Measurements from ENCODE around the gene ADGRL1. TPM values are rescaled to one million over a fixed set of nuclear protein-coding genes. Genes with fewer than 3 reads are reported as not detected.

ADGRL1 gene
- total and polyA plus RNA-seq, 9 of the 15 experiments (the other 6 are each of a cell fraction or from before 2014, with no cell fraction given) = 0.14 to 37.0 (median 8.6) TPM

DNA sequence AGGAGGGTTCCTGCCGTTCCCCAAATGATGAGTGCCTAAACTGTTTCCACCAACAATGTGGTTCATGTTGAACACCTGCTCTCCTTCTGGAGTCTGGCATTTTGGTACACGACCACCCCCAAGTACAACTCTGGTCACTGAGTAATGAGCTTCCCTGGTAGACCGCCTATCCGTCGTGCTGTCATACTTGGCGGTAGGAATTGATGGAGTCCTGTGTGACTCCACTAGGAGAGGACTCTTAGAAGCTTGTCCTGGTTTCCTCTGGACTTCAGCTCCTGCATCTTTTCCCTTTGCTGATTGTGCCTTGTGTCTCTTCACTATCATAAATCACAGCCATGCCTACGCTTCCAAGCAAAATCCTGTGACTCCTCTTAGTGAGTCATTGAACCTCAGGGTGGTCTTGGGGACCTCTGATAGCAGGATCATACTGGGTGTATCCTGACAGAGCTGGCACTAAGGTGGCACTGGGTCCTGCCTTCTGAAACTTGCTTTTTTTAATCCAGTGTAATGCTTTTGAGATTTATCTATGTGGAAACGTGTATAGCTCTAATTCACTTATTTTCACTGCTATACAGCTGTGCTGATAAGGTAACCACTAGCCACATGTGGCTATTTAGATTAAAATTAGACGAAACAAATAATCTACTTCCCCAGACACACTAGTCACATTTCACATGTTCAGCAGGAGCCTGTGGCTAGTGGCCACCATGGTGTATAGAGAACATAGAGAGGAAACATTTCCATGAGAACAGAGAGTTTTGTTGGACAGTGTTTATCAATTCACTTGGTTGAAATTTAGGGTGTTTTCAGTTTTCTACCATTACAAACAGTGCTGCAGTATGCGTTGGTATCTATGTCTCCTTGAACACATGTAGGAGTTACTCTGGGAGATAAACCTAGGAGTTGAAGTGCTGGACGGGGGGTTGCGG is 63.4 kb downstream of the ADGRL1 start (continued):
- TF ChIP-seq MGA (IDR thresholded peaks at IDR 0.05) = no peak
- no peak for TF ChIP-seq SREBF1 (IDR thresholded peaks at IDR 0.05; ENCODE audit: borderline replicate concordance, low read depth, low read length)
- no peak for TF ChIP-seq ELF2 (CRISPR knock-in tag; IDR thresholded peaks at IDR 0.05)
- peak; percentile 96 for TF ChIP-seq TCF3 (CRISPR knock-in tag; IDR thresholded peaks at IDR 0.05)
- no peak for TF ChIP-seq MED1 (CRISPR knock-in tag; IDR thresholded peaks at IDR 0.05; ENCODE audit: borderline replicate concordance)
- peak; percentile 85; the same call in 1 of the 2 replicates for TF ChIP-seq HMG20A (CRISPR knock-in tag; conservative IDR thresholded peaks at IDR 0.05)
- no peak for TF ChIP-seq RFX5 (IDR thresholded peaks at IDR 0.05; ENCODE audit: low read depth, low read length)
- TF ChIP-seq NRF1 (conservative IDR thresholded peaks at IDR 0.05 in 1 of 2, IDR thresholded peaks at IDR 0.05 in 1 of 2) = no peak
- no peak for TF ChIP-seq ZNF408 (CRISPR knock-in tag; IDR thresholded peaks at IDR 0.05; ENCODE audit: low read depth)
- TF ChIP-seq TOE1 (IDR thresholded peaks at IDR 0.05; ENCODE audit: borderline replicate concordance) = 0 out of 2 replicates have a peak, but pooled peaks have one; percentile 47
- TF ChIP-seq TOE1 (CRISPR knock-in tag; IDR thresholded peaks at IDR 0.05; ENCODE audit: borderline replicate concordance, low read depth) = no peak
- TF ChIP-seq SMAD4 (CRISPR knock-in tag; conservative IDR thresholded peaks at IDR 0.05) = peak; percentile 98
- no peak for TF ChIP-seq MAX (CRISPR knock-in tag; IDR thresholded peaks at IDR 0.05)
- TF ChIP-seq MTA3 (IDR thresholded peaks at IDR 0.05; ENCODE audit: borderline replicate concordance) = 0 out of 2 replicates have a peak, but pooled peaks have one; percentile 32
- TF ChIP-seq ZNF324 (CRISPR knock-in tag; IDR thresholded peaks at IDR 0.05) = no peak
